COLO668 (cell line): ENCODE data around the gene NOC4L.
A peak's percentile ranks its signal among the peaks of the same experiment; 100 is the strongest.
"Not testable (repeated sequence)": the region's sequence is repeated elsewhere in the genome, so short reads cannot be mapped to it uniquely, and the experiment has no call there.

Experiments used
- DNase-seq: peaks from one replicate; lab custom pipeline; 2025; ENCODE audit not compliant: unreplicated experiment; lab: John Stamatoyannopoulos, UW

NOC4L gene

DNA sequence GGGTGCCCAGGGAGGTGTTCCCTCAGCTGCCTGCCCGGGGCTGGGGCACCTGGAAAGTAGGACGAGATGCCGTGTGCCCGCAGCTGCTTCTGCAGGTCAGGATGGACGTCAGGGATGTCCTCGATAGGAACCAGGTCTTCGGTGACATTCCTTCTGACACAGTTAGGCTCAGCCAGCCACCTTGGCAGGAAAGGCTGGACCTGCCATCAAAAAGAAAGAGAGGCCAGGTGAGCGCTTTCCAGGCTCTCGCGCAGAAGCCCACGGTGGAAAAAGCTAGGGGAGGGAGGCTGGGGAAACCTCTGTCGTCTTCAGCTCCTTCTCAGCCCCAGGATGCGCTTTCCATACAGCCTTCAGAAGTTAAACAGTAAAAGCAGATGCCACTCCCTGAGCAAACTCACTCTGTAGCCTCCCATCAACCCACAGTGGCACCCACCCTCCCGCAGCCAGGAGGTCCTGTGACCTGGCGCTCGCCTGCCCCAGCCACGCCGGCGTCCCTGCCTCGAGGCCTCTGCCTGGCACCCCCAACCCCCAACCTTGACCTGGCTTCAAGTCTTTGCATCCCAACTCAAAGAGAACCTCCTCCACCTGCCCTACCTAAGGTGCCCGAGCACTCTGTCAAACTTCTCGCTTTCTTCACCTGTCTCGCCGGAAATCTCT is 1.4 kb upstream of the NOC4L start:
- DNase-seq = no peak

DNA sequence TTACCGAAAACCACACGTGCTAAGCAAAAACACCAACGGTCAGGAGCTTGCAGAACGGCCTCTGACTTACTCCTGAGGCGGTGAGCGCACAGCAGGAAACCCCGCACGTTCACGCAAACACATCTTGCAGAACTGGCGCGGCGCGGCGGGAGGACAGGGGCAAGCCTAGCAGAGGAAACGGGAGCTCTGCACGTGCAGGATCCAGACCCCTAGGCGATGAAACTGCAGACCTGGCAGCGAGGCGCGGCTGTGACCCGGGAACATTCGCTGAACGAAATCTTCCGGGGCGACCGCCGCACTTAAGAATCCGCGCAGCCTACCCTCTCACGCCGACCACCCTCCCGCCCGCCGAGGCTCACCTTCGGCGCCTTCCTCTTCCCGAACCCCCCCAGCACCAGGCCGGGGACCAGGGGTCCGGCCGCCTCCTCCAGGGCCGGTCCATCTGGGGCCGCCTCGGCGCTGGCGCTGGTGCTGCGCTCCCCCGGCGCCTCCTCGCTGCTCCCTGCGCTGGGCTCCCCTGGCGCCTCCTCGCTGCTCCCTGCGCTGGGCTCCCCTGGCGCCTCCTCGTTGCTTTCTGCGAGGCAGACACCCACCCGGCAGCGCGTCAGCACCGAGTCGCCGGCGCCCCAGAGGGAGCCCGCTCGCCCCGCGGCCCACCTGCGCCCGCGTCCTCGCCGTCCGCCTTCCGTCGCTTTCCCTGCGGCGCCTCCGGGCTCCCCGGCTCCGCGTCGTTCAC is 753 bp upstream of the NOC4L start:
- peak; percentile 14 for DNase-seq

DNA sequence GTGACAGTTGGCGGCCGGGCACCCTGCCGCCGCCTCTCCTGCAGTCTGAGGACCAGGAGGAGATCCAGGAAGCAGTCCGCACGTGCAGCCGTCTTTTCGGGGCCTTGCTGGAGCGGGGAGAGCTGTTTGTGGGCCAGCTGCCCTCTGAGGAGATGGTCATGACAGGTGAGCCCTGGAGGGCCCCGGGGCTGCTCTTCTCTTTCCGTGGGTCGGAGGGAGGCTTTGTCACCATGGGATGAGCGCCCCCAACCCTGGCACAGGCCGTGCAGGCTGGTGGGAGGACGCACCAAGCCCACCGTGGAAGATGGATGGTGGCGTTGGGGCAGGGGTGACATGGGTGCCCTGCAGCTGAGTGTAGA is 532 bp downstream of the NOC4L start:
- peak; percentile 17 for DNase-seq

DNA sequence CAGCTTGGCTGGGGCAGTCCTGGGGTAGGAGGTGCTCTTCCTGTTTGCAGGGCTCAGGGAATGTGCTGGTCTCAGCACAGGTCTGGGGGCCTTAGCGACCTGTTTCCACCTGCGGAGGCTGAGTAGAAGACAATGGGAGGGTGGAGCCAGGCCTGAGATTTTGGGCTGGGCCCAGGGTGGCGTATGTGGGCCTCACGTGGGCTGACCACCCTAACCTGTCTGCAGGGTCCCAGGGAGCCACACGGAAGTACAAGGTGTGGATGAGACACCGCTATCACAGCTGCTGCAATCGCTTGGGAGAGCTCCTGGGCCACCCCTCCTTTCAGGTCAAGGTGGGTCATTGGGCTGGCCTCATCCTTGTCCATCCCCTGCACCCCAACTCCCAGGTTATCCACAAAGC is 1.1 kb downstream of the NOC4L start:
- DNase-seq = no peak

DNA sequence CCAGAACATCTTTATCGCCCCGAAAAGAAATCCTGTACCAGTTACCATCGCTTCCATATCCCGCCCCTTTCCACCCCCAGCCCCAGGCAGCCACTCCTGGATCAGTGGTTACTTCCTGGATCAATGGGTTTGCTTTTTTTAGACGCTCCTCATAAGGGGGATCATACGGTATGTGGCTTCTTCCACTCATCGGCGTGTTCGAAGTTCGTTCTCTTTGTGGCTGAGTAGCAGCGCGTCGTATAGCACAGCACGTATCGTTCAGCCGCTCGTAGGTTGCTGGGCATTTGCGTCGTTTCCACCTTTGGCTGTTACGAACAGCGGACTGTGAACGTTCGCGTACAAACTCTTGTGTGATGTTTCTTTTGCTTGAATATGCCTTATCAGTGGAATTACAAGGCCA is 1.8 kb downstream of the NOC4L start:
- no peak for DNase-seq

DNA sequence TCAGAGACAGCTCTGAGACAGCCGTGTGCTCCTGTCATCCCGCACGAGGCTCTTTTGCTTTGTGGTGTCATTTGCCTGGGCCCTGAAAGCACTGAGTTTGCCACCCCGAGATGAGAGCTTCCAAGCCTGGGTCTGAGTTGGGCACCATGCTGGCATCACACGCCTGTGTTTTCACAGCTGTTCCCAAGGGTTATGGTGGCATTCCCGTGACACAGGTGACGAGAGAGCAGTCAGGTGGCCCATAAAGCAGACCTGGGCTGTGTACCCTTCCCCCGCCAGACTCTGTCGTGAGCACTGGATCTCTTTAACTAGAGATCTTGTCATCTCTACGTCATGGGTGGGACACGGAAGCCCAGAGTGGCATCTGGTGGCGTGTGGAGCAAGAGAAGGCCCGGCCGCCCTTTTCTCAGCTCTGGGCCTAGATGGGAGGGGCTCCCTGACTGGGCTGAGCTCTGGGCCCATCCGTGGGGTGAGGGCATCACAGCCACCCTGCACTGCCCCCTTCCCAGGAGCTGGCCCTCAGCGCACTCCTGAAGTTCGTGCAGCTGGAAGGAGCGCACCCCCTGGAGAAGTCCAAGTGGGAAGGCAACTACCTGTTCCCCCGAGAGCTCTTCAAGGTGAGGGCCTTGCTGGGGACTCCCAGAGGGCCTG is 2.6 kb downstream of the NOC4L start:
- no peak for DNase-seq

DNA sequence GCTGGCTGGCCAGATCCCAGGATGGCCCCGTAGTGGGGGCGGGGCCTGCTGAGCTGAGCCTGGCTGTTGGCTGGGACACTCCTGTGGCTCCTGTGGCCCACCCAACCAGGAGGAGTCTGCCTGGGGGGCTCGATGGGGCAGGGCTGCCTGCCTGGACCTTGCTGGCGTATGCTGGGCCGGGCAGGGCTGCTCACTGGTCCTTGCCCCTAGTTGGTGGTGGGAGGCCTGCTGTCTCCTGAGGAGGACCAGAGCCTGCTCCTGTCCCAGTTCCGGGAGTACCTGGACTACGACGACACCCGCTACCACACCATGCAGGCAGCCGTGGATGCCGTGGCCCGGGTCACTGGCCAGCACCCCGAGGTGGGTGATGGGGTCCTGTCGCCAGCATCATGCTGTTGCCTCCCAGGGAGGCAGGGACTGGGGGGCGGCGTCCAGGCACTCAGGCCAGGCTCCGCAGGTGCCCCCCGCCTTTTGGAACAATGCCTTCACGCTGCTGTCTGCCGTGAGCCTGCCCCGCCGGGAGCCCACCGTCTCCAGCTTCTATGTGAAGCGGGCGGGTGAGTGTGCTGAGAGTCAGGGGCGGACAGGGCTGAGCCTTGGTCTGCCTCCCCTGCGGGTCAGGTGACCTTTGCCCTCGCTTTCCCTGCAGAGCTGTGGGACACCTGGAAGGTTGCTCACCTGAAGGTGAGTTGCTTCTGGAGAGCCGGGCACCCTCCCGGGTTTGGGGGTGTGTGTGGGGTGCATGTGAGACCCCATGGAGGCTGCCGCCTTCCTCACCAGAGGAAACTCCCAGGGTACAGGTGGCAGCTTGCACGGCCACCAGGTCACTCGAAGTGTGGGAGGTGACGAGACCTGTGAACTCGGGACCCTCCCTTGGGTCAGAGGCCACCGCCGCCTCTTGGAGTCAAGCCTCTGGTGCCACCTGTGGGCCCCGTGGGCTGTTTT is 3.4 kb downstream of the NOC4L start:
- DNase-seq = no peak

DNA sequence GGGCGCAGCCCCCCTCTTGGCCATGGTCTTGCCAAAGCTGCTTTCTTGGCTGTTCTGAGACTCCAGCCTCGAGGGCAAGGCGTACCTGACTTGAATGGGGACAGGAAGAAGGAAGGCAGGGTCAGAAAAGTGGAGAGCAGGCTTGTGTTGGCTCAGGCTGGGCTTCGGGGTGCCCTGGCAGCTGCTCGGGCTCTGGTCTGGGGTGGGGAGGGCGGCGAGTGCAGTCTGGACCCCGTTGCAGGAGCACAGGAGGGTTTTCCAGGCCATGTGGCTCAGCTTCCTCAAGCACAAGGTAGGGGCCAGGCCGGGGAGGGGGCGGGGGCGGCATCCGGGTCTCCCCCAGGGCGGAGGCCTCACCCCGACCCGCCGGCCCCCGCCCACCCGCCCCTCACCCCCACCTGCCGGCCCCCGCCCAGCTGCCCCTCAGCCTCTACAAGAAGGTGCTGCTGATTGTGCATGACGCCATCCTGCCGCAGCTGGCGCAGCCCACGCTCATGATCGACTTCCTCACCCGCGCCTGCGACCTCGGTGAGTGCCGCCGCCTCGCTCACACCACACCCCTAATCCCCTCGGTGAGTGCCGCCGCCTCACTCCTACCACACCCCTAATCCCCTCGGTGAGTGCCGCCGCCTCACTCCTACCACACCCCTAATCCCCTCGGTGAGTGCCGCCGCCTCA is 4.2 kb downstream of the NOC4L start:
- DNase-seq = no peak

DNA sequence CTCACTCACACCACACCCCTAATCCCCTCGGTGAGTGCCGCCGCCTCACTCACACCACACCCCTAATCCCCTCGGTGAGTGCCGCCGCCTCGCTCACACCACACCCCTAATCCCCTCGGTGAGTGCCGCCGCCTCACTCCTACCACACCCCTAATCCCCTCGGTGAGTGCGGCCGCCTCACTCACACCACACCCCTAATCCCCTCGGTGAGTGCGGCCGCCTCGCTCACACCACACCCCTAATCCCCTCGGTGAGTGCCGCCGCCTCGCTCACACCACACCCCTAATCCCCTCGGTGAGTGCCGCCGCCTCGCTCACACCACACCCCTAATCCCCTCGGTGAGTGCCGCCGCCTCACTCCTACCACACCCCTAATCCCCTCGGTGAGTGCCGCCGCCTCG is 5.3 kb downstream of the NOC4L start:
- not testable (repeated sequence) for DNase-seq

DNA sequence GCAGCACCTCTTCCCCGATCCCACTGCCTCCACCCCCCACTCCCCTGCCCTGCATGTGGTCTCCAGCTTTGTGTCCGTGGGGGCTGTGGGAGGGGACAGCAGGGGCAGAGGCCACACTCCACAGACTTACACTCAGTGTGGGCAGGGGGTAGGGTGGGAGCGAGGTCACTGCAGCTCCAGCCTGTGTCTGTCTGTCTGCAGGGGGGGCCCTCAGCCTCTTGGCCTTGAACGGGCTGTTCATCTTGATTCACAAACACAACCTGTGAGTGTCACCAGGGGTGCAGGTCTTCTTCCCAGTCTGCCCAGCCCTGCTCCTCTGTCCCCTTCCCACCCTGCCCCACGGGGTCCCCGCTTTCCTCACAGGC is 6.5 kb downstream of the NOC4L start:
- DNase-seq = no peak

DNA sequence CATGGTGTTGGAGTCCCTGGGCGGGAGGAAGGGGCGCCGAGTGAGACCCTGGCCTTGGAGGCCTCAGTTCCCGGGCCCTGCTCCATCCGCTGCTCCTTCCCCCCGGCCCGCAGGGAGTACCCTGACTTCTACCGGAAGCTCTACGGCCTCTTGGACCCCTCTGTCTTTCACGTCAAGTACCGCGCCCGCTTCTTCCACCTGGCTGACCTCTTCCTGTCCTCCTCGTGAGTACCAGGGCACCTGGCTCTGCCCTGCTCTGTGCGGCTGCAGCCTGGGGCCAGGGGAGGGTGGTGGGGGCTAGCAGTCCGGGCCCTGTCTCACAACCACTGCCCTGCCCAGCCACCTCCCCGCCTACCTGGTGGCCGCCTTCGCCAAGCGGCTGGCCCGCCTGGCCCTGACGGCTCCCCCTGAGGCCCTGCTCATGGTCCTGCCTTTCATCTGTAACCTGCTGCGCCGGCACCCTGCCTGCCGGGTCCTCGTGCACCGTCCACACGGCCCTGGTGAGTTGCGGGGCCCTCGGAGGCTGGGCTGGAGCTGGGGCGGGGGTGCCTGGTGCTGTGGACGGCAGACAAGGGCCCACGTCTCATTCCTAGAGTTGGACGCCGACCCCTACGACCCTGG is 7.0 kb downstream of the NOC4L start:
- no peak for DNase-seq

DNA sequence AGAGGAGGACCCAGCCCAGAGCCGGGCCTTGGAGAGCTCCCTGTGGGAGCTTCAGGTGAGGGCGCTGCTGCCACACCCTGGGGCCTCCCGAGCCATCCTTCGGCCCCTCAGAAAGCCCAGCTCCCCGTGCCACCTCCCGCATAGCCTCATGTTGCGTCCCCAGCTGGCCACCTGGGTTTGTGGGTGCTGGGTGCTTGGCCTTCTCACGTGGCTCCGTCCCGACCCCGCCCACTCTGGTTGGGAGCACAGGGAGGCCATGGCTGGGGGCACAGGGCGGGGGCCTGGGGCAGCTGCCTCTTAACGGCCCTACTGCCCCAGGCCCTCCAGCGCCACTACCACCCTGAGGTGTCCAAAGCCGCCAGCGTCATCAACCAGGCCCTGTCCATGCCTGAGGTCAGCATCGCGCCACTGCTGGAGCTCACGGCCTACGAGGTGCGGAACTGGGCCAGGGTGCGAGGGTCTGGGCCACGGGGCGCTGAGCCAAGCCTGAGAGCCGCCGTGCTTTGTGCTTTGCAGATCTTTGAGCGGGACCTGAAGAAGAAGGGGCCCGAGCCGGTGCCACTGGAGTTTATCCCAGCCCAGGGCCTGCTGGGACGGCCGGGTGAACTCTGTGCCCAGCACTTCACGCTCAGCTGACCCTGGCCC is 7.6 kb downstream of the NOC4L start:
- DNase-seq = no peak

DNA sequence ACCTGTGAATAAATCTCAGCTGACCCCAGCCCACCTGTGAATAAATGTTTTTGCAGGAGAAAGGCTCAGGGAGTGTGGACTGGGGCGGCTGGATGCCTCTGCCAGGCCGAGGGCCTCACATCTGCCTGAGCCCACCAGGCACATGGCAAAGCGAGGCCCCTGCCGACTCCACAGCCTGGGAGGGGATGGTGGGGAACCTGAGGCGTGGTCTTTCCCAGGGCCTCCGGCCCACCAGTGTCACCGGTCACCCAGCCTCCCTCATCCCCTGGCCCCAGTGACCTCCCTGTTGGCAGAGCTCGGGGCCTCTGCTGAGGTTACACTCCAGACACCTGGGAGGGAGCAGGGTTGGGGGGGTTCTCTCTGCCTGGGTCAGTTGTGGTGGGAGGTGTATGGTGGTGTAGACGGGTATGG is 8.2 kb downstream of the NOC4L start:
- DNase-seq = no peak

DNA sequence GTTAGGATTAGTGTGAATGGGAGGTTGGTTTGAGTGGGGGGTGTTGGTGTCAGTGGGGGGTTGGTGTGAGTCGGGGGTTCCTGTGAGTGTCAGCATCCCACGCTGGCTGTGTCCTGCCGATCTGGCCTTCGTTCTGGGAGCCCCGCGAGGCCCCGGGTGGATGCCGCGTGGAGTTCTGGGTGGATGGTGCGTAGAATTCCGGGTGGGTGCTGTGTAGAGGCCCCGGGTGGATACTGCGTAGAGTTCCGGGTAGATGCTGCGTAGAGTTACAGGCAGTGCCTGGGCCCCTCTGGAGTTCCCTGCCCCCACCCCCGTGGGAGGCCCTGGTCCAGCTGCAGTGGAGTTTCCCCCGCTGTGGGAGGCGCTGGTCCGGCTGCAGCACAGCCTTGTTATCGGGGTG is 8.7 kb downstream of the NOC4L start:
- DNase-seq = no peak

DNA sequence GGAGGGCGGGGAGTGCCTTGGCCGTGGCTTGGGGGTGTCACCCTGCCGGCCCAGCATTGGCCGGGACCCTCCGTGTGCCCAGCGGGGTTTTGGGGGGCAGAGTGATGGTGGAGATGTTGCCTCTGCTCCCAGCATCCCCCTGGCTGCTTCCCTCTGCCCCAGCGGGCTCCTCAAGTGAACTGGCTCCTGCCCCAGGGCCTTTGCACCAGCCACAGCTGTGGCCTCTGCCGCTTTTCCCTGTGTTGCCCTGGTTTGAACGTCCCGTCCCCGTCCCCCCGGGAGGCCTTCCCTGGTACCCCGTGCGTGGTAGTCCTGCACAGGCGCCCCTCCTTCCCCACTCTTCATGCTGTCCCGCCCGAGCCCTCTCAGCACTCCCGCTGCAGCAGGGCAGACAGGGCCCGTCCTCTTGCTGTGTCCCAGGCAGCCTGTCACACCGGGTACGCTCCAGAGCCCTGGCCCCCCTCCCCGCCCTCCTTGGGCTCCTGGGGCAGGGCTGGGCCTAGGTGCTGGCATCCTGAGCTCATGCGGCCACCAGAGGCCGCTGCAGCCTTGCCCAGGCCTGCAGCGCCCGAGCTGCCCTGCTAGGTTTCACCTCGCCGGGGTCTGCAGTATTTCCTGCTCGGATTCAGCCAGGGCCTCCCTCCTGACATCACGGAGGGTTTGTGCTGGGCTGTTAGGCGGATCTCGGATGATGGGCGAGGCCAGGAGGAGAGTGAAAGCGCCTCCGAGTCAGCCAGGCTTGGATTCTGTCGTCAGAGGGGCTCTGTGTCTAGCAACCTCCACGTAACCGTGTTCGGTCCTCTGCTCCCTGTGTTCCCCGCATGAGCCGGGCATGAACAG is 9.5 kb downstream of the NOC4L start:
- peak; percentile 71 for DNase-seq

DNA sequence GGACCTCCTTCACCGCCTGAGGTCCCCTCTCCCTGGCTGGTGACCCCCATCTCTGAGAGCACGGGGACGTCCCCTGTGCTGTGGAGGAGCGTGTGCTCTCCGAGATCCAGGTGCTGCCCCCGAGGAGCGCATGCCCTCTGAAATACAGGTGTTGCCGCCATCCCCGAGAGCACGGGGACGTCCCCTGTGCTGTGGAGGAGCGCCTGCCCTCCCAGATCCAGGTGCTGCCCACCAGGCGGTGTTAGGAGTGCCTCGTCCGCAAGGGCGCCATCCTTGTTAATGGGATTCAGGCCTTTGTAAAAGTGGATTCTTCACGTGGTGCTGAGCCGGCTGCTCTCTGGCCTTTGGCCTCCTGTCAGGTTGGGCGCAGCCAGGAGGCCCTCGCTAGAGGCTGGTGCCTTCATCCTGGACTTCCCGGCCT is 10.1 kb downstream of the NOC4L start:
- DNase-seq = peak; percentile 4

DNA sequence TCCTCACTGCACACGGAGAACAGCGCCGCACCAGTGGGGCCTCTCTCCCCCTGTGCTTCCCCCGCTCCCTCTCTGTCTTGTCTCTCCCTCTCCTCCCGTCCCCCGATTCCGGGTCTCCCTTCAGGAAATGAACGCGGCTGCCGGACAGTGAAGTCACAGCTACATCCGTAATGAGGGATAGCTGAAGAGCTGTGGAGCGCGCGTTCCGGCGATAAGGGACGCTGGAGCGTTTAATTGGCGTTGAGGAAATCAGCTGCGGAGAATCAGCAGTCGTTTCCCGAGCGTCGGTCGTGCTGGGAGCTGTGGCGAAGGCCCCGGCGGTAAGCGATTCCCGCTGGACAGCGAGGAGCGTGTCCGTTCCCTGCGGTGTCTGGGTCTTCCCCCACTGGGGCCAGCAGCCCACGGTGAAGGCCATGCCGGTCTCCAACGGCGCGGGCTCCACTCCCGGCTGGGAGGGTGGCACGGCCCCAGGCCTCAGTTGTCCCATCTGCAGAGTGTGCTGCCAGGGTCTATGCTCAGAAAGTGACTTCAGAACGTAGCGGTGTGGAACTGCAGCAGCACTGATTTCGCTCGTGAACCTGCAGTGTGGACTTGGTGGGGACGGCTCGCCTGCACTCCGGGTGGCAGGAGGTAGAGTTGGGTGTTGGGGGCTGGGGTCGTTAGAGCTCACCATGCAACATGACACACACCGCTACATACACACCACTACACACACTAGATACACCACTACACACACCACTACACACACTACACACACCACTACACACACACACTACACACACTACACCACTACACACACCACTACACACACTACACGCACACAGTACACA is 10.9 kb downstream of the NOC4L start:
- DNase-seq = no peak
